GM18505 (cell line): ENCODE measurements around the gene ALG12.

Experiments used
- ATAC-seq: cut with Tn5 transposase; IDR thresholded peaks from one replicate; pipeline ENCODE4 v1.9.1; 2021; ENCODE audit not compliant: unreplicated experiment
- POLR2A ChIP-seq: IDR thresholded peaks from 4 replicates; pipeline ENCODE4 v1.6.1; 2011; ENCODE audit warnings: borderline replicate concordance; ENCODE audit not compliant: insufficient read depth, insufficient read length; ENCODE audit errors: extremely low read depth

Gene ALG12

DNA sequence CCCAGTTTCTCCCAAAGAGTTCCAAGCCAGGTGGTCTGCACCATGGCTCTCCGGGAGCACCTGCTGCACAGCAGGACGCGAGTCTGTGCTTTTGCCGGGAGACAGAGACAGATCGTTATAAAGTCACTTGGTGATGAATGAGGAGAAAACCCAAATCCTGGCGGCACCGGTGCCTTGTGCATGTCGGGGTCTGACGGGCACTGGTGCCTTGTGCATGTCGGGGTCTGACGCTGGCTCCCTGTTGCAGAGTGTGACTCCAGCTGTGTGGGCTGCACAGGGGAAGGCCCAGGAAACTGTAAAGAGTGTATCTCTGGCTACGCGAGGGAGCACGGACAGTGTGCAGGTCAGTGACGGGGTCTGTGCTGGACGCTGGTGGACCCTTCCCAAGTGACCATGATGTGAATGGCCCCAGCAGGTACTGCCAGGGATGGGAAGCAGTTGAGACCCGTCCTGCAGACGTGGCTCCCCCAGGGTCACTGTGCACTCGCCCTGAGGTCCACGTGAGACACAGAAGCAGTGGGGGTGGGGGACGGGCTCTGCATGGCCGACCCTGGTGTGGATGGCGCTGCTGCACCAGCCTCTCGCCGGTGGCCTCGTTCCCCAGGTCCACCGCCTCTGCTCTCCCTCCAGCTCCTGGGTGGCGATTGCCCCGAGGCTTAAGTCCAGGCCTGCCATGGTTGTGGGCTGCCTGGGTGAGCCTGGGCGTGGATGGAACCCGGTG lies 6.0 kb upstream of the ALG12 start:
- no peak for TF ChIP-seq POLR2A

DNA sequence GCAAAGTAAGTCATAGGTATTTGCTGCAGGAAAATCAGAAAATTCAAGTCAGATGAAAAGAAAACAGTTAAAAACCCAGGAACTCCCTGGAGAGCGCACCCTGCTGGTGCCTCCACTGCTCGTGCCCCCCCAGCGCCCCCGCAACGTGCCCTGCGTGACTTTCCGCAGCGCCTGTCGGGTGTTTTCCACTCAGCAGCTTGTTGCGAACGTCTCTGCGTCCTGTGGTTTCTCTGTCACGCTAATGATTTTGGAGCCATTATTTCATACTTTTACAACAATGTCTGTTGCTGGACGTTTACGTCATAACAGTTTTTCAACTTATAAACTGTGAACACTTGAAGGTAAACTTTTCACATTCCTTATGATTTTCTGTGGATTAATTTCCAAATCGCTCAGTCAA lies 5.2 kb upstream of the ALG12 start:
- TF ChIP-seq POLR2A, result no peak
- ATAC-seq, result no peak

More for the DNA sequence above, 6.0 kb upstream of the ALG12 start:
- no peak for ATAC-seq

DNA sequence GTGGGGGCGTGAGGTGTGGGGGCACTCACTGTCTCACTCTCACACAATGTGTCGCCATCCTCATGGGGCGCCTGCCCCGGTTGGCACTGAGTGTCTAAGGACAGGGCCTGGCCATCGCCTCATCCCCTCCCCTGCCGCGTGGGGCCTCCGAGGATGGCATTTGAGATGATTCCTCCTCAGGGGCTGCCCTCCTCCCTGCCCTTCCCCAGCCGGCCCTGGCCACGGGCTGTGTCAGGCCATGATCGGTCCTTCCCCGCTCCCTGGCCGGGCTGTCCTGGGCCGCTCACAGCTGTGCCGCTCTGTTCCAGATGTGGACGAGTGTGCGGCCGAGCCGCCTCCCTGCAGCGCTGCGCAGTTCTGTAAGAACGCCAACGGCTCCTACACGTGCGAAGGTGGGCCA lies 4.7 kb upstream of the ALG12 start:
- no peak for TF ChIP-seq POLR2A
- ATAC-seq, result no peak

DNA sequence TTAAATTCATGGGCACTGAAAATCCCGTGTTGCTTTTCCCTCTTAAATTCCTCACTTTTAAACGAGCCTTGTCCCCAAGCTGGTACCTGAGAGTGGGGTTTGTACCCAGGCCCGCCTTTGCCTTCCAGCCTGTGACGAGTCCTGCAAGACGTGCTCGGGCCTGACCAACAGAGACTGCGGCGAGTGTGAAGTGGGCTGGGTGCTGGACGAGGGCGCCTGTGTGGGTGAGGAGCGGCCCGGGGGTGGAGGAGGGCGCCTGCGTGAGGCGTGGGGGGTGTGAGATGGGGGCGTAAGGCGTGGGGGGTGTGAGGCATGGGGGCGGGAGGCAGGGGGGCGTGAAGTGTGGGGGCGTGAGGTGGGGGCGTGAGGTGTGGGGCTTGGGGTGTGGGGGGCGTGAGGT lies 4.2 kb upstream of the ALG12 start:
- no peak for TF ChIP-seq POLR2A
- no peak for ATAC-seq

DNA sequence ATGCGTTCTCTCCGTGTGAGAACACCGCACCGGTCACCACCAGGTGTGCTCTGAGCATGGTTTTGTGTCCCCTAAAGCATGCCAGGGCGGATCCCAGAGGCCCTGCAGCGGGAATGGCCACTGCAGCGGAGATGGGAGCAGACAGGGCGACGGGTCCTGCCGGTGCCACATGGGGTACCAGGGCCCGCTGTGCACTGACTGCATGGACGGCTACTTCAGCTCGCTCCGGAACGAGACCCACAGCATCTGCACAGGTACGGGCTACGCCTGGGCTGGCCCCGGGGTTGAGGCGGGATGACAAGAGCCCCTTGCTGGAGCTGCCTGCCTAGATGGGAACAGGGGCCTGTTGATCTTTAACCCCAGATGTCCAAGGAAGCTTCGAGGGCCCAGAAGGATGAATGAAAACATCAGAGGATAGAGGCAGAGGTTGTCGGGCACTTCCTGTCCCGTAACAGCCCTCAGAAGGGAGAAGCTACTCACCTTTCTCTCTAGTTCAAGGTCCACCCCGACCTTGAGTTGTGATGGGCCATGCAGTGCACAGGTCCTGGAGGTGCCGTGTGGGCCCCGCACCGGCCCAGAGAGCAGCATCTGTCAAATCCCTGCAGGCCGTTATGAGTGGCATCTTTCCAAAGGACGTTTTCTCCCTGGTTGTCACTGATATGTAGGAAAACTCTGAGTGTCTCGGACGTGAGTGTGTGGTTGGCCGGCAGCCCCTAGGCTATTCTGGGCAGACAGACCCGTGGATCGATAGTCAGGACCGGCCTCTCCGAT lies 3.5 kb upstream of the ALG12 start:
- no peak for TF ChIP-seq POLR2A
- ATAC-seq, result no peak

DNA sequence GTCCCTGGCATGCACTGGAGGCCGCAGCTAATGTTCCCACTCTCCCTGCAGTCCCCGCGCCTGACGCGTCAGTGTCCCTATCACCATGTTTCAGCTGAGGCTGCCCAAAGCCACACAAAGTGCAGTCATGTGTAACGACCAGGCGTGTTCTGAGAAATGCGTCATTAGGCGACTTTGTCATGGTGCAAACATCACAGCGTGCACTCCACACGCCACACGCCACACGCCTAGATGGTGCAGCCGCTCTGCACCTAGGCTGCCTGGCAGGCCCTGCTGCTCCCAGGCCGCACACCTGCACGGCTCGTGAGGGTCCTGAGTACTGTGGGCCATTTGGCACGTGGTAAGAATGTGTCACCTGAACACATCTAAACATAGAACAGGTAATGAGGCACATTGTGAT lies 2.6 kb upstream of the ALG12 start:
- no peak for TF ChIP-seq POLR2A
- ATAC-seq, result no peak

DNA sequence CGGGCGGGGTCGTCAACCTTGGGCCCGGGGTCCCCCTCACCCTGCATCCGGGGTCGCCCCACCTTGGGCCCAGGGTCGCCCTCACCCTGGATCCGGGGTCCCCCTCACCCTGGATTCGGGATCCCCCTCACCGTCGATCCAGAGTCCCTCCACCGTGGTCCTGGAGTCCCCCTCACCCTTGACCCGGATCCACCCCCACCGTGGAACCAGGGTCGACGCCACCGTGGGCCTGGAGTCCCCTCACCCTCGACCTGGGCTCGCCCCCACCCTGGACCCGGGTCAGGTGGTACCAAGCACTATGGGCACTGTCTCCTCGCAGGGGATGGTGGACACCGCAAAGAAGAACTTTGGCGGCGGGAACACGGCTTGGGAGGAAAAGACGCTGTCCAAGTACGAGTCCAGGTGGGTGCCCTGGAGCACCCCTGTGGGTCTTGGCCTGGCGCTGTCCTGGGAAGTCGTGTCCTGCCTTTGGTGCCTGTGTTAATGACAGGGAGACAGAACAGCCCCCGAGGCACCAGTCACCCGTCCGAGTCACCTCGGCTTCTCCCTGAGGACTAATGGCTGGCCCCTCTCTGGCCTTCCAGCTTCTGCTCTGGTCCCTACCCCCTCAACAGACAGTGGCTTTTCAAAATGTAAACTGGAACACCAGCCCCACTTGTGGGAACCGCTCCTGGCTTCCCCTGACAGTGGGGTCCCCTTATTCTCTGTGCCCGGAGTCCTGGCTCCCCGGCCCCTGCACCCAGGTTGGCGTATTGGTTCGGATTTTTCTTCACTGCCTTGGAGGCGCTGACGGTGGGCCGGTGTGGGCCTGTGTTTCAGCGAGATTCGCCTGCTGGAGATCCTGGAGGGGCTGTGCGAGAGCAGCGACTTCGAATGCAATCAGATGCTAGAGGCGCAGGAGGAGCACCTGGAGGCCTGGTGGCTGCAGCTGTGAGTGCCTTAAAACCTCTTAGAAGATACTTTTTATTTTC lies 958 bp upstream of the ALG12 start:
- TF ChIP-seq POLR2A, result no peak

DNA sequence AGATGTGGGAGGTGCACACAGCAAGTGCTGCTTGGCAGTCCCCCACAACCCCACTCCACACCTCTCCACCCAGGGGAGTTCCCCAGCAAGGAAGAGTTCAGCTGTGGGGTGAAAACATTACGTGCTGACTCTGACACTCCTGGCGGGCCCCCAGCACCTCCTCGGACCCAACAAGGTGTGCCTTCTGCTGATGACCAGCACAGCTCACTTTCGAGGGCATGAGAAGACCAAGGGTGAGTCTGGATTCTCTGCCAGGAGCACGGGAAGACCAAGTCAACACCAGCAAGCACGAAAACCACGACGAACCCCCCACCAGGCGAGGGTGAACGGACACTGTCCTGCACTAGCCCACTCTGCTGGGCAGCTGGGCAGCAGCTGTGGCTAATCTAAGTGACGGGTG lies 1.4 kb downstream of the ALG12 start:
- ATAC-seq, result no peak
- no peak for TF ChIP-seq POLR2A

More for the DNA sequence above, 958 bp upstream of the ALG12 start:
- ATAC-seq, result no peak

DNA sequence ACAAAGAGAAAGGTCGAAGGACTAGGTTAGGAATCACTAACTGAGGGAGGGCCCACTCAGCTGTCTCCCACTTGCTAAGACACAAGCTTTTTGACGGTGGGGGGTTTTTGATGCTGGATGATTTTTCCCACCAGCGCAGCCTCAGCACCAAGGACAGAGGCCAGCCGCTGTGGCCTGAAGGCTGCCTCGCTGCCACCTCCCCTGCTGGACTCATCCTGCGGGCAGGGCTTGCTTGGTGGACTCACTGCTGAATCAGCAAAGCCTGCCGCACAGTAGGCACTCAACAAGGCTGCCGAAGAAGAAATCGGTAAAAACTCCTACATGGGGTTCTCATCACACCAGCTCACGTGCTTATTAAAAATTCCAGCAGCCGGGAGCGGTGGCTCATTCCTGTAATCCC lies 2.6 kb downstream of the ALG12 start:
- TF ChIP-seq POLR2A, result no peak
- no peak for ATAC-seq

DNA sequence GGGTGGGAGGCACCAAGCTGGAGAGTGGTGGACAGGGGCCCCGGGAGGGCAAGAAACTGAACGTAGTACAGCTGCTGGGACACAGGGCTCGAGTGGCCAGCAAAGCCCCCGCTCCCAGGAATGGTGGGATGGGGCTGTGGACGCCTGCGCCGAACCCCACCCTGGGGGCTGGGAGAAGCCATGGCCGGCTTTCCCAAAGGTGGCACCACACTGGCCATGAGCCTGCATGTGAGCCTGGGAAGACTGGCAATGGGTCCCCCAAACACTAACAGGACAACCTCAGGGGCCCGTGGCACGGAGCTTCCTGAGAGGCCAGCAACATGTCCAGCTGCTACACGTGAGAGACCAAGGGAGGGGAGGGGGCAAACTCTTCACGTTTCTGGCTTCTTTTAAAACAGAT lies 4.0 kb downstream of the ALG12 start:
- no peak for TF ChIP-seq POLR2A
- ATAC-seq, result no peak

DNA sequence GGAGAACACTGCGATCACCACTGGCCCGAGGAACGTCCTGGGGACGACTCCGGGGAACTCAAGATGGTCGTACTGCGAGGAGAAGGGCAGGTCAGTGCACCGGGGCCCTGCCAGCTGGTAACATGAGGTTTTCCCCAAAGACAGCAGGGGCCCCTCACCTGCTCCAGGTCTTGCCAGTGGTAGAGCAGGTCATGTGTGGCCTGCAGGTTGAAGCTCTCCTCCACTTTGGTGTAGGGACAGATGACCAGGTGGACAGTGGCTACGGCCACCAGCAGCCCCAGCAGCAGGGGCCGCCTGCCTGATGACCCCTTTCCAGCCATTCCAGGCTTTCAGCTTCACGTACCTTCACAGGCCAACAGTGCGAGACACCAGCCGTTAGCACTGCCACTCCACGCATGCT lies 4.8 kb downstream of the ALG12 start:
- no peak for TF ChIP-seq POLR2A
- ATAC-seq, result no peak

DNA sequence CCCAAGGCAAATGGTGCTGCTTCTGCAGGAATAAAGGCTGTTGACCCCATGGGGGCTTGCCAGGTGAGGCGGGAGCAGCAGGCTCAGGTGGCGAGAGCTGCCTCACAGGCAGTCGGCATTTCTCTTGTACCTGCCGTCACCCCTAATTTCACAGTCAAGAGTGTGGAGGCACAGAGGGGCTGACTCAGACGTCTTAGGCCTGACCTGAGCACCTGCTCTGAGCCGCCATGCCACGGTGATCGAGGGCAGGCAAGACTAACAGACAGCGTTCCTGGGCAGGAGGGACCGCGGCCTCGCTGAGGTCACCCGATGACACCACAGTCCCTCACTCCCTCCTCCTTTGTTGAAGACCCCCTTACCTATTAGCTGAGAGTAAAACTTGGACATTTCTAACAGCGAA lies 5.2 kb downstream of the ALG12 start:
- no peak for TF ChIP-seq POLR2A
- ATAC-seq, result no peak
